ENCODE measurements around the gene OR2T6.

OR2T6 gene, protein sequence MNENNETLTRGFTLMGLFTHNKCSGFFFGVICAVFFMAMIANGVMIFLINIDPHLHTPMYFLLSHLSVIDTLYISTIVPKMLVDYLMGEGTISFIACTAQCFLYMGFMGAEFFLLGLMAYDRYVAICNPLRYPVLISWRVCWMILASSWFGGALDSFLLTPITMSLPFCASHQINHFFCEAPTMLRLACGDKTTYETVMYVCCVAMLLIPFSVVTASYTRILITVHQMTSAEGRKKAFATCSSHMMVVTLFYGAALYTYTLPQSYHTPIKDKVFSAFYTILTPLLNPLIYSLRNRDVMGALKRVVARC

GRCh38 chr1:248375446-248375845 is at the start of gene OR2T6:
TSS of gene OR2T6 (plus strand) at chr1:248375746. CDS start at chr1:248387609, 11,863 bp downstream.
- H3K36me3 ChIP-seq (ENCODE audit: control insufficient read depth, insufficient read depth, low read length): no peaks in the 10 kb centered on the region
- DNase-seq (ENCODE audit: extremely low read depth, insufficient read length): no peak
- TF ChIP-seq, protein P1, sequence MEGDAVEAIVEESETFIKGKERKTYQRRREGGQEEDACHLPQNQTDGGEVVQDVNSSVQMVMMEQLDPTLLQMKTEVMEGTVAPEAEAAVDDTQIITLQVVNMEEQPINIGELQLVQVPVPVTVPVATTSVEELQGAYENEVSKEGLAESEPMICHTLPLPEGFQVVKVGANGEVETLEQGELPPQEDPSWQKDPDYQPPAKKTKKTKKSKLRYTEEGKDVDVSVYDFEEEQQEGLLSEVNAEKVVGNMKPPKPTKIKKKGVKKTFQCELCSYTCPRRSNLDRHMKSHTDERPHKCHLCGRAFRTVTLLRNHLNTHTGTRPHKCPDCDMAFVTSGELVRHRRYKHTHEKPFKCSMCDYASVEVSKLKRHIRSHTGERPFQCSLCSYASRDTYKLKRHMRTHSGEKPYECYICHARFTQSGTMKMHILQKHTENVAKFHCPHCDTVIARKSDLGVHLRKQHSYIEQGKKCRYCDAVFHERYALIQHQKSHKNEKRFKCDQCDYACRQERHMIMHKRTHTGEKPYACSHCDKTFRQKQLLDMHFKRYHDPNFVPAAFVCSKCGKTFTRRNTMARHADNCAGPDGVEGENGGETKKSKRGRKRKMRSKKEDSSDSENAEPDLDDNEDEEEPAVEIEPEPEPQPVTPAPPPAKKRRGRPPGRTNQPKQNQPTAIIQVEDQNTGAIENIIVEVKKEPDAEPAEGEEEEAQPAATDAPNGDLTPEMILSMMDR (IDR thresholded peaks at IDR 0.05; ENCODE audit: insufficient read depth, low read length, poor library complexity, severe bottlenecking): no peak
- no peaks in the 10 kb centered on the region for H3K27me3 ChIP-seq (replicated peaks; ENCODE audit: control insufficient read depth, insufficient read depth, low read length)
- H3K4me3 ChIP-seq (replicated peaks; ENCODE audit: low read depth, low read length): no peak within 1 kb of the TSS

GRCh38 chr1:248343451-248343850 is 32.1 kb upstream of the OR2T6 start:
- Histone ChIP-seq H3K27me3 (replicated peaks; ENCODE audit: control insufficient read depth, insufficient read depth, low read length) (no peaks in the 10 kb centered on the region), H3K4me3 (replicated peaks; ENCODE audit: low read depth, low read length) (no peak overlapping the region), H3K36me3 (ENCODE audit: control insufficient read depth, insufficient read depth, low read length) (no peaks in the 10 kb centered on the region)
- TF ChIP-seq, protein P1 (IDR thresholded peaks at IDR 0.05; ENCODE audit: insufficient read depth, low read length, poor library complexity, severe bottlenecking): no peak
- DNase-seq (ENCODE audit: extremely low read depth, insufficient read length): no peak

DNA sequence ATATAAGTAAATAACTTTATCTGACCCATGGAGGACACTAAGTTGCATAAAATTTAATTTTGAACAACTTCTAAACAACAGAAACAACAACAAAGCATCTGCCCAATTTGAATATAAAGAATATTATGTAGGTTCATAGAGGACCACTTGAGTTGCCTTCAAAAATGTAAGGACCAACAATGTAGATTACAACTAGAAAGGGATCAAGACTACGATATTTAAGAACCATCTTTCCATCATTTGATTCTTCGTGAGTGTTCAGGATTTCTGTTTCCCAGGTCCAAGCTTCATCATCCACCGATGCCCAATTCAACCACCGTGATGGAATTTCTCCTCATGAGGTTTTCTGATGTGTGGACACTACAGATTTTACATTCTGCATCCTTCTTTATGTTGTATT is 27.1 kb upstream of the OR2T6 start, which contains the start of gene OR14C36:
Gene OR14C36, plus strand, starts transcription at position 301 of the 400 bp plus-strand sequence. Its CDS starts 0 bp downstream, at position 301.
- TF ChIP-seq, protein P1 (IDR thresholded peaks at IDR 0.05; ENCODE audit: insufficient read depth, low read length, poor library complexity, severe bottlenecking): no peak
- no peak for DNase-seq (ENCODE audit: extremely low read depth, insufficient read length)

DNA sequence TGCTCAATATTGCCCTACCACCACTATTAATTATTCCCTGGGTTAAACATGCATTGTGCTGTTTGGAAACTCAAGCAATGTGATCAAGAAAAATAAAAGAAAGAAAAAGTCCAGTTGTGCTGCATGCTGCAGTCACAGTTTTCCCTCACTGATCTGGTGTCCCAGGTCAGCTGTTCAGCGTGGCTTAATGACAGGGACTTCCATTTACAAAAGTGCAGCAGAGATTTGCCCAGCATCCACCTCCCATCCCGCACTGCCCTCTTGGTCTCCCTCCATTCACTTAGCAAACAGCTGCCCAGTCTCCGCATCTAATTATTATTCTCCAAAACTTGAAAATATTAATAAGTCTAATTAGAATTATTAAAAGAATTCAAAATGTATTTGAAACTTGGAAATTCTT is 16.1 kb upstream of the OR2T6 start:
- no peak overlapping the region for H3K4me3 ChIP-seq (replicated peaks; ENCODE audit: low read depth, low read length)
- no peak for DNase-seq (ENCODE audit: extremely low read depth, insufficient read length)
- TF ChIP-seq, protein P1 (IDR thresholded peaks at IDR 0.05; ENCODE audit: insufficient read depth, low read length, poor library complexity, severe bottlenecking): no peak
- H3K27me3 ChIP-seq (replicated peaks; ENCODE audit: control insufficient read depth, insufficient read depth, low read length): no peaks in the 10 kb centered on the region
- H3K36me3 ChIP-seq (ENCODE audit: control insufficient read depth, insufficient read depth, low read length): no peaks in the 10 kb centered on the region

More for the DNA sequence above, 27.1 kb upstream of the OR2T6 start, which contains the start of gene OR14C36:
- H3K36me3 ChIP-seq (ENCODE audit: control insufficient read depth, insufficient read depth, low read length): no peaks in the 10 kb centered on the region
- H3K4me3 ChIP-seq (replicated peaks; ENCODE audit: low read depth, low read length): no peak within 1 kb of the TSS
- H3K27me3 ChIP-seq (replicated peaks; ENCODE audit: control insufficient read depth, insufficient read depth, low read length): no peaks in the 10 kb centered on the region

- no peak for DNase-seq (ENCODE audit: extremely low read depth, insufficient read length)
- no peak within 1 kb of the TSS for H3K4me3 ChIP-seq (replicated peaks; ENCODE audit: low read depth, low read length)
- TF ChIP-seq, protein P1 (IDR thresholded peaks at IDR 0.05; ENCODE audit: insufficient read depth, low read length, poor library complexity, severe bottlenecking): no peak
- no peaks in the 10 kb centered on the region for H3K27me3 ChIP-seq (replicated peaks; ENCODE audit: control insufficient read depth, insufficient read depth, low read length)
- H3K36me3 ChIP-seq (ENCODE audit: control insufficient read depth, insufficient read depth, low read length): no peaks in the 10 kb centered on the region
Observed at GRCh38 chr1:248361121-248361715, 14.3 kb upstream of the OR2T6 start, which contains the start of gene OR2T4. TSS of gene OR2T4 (plus strand) at chr1:248361665. CDS start at chr1:248361665, 0 bp downstream.
